Caco-2 (cell line): ENCODE data around the gene ST3GAL2. TPM values are rescaled to one million over a fixed set of nuclear protein-coding genes. Genes with fewer than 3 reads are reported as not detected.

Source experiments
- BruUV-seq: library from RNA; stranded (reverse); fragments of 400-500 nt; replicated peaks from 2 replicates; lab custom pipeline; 2021; lab: Mats Ljungman, UMichigan
- CTCF ChIA-PET: fragments of 300-600 bp; sonication (Branson Sonifier 250); formaldehyde crosslinking; loops from one replicate; lab custom pipeline; 2022; ENCODE audit warnings: antibody characterized with exemption; lab: Charles Lee
- POLR2A ChIA-PET: fragments of 300-600 bp; sonication (Branson Sonifier 250); formaldehyde crosslinking; loops from one replicate; lab custom pipeline; 2022; ENCODE audit warnings: antibody characterized with exemption; lab: Charles Lee
- DNase-seq, 2 experiments: peaks; one replicate each; pipeline versions ENCODE4 v3.0.0 to v3.0.0-alpha.2; 2020 to 2022
- H3K27me3 ChIP-seq: replicated peaks from 2 replicates; pipeline ENCODE4 v1.6.0; 2011; ENCODE audit warnings: low read length; ENCODE audit not compliant: control insufficient read depth, insufficient read depth
- H3K36me3 ChIP-seq: 2 replicates; pipeline ENCODE4 v1.5.1; 2011; ENCODE audit warnings: low read length; ENCODE audit not compliant: control insufficient read depth, insufficient read depth
- H3K4me1 ChIP-seq: fragments of 250-450 bp; sonication (Bioruptor Pico); 2 replicates; pipeline ENCODE4 v1.5.1; 2020; ENCODE audit warnings: mild to moderate bottlenecking
- H3K4me3 ChIP-seq: 2 replicates; pipeline ENCODE4 v1.5.1; 2011; ENCODE audit warnings: low read depth, mild to moderate bottlenecking, control low read depth, low read length
- H3K9me3 ChIP-seq: fragments of 250-450 bp; sonication (Bioruptor Pico); 2 replicates; pipeline ENCODE4 v1.5.1; 2020; ENCODE audit warnings: mild to moderate bottlenecking, moderate library complexity
- H3K27ac Mint-ChIP-seq: one replicate; pipeline ENCODE4 v1.8.0; 2022; ENCODE audit warnings: mixed read lengths; ENCODE audit not compliant: unreplicated experiment
- H3K27me3 Mint-ChIP-seq: one replicate; pipeline ENCODE4 v1.8.0; 2022; ENCODE audit warnings: mixed read lengths; ENCODE audit not compliant: insufficient read depth, unreplicated experiment
- H3K36me3 Mint-ChIP-seq: one replicate; pipeline ENCODE4 v1.8.0; 2022; ENCODE audit warnings: mild to moderate bottlenecking, mixed read lengths; ENCODE audit not compliant: insufficient read depth, unreplicated experiment
- H3K4me1 Mint-ChIP-seq: one replicate; pipeline ENCODE4 v1.8.0; 2022; ENCODE audit warnings: low read depth, mixed read lengths; ENCODE audit not compliant: unreplicated experiment
- H3K4me3 Mint-ChIP-seq: one replicate; pipeline ENCODE4 v1.8.0; 2022; ENCODE audit warnings: mild to moderate bottlenecking, moderate library complexity, mixed read lengths; ENCODE audit not compliant: unreplicated experiment
- H3K9me3 Mint-ChIP-seq: one replicate; pipeline ENCODE4 v1.8.0; 2022; ENCODE audit warnings: mixed read lengths; ENCODE audit not compliant: unreplicated experiment
- CTCF ChIP-seq, 2 experiments: fragments of 200-600 bp in 1 of 2; IDR thresholded peaks; 1 replicate in 1 of 2; 2 replicates in 1 of 2; pipeline versions ENCODE4 v1.5.1 to v1.8.0; 2011 to 2022; ENCODE audit warnings: antibody characterized with exemption in 1 of 2, control low read depth in 1 of 2, inconsistent platforms in 1 of 2, low read depth in 1 of 2, low read length in 1 of 2, mild to moderate bottlenecking in 1 of 2, moderate library complexity in 1 of 2; ENCODE audit not compliant: insufficient read depth in 1 of 2, severe bottlenecking in 1 of 2, unreplicated experiment in 1 of 2
- intact Hi-C: fragments of 100-400 bp; cut with micrococcal nuclease; formaldehyde crosslinking; loops from one replicate; pipeline ENCODE4 v1.10.0; 2022; ENCODE audit not compliant: unreplicated experiment
- total RNA-seq: library from RNA; stranded (reverse); gene quantifications from 2 replicates; pipeline ENCODE4 v1.2.3, GENCODE V29; 2022

Gene ST3GAL2
- total RNA-seq, 1 experiment from 2014 or later = 31.1 TPM

GRCh38 chr16:70421473-70422311 lies 17.2 kb downstream of the ST3GAL2 start:
- Mint-ChIP-seq H3K27ac (no peak overlapping the region), H3K36me3 (peaks cover 24% of the 10 kb centered on the region), H3K27me3 (no peaks in the 10 kb centered on the region), H3K4me1 (peaks cover 28% of the 10 kb centered on the region), H3K4me3 (no peak overlapping the region), H3K9me3 (no peaks in the 10 kb centered on the region)
- Histone ChIP-seq H3K36me3 (0 out of 2 replicates have a peak, but pooled peaks cover 2% of the 10 kb centered on the region), H3K9me3 (no peaks in the 10 kb centered on the region), H3K4me3 (no peak overlapping the region), H3K4me1 (peaks cover 16% of the 10 kb centered on the region), H3K27me3 (no peaks in the 10 kb centered on the region)
- ChIA-PET POLR2A (interaction anchor here (0.5 kb wide), 1 partner anchor 40 kb away, joined by 5 read pairs; no protein-coding TSS in a partner anchor), CTCF (interaction anchor here (0.6 kb wide), 1 partner anchor 109 kb away, joined by 5 read pairs; no protein-coding TSS in a partner anchor)
- no peak for DNase-seq
- intact Hi-C loops = no loop called here
- TF ChIP-seq CTCF (IDR thresholded peaks at IDR 0.05; ENCODE audit: insufficient read depth in 1 of 2, low read depth in 1 of 2, low read length in 1 of 2, severe bottlenecking in 1 of 2, unreplicated experiment in 1 of 2) = no peak
- no TSS peak for BruUV-seq

- no TSS peak for BruUV-seq
- POLR2A ChIA-PET = interaction anchor here (0.5 kb wide), 1 partner anchor 40 kb away, joined by 5 read pairs; no protein-coding TSS in a partner anchor
- no peaks in the 10 kb centered on the region for H3K9me3 Mint-ChIP-seq
Observed at GRCh38 chr16:70421014-70421413, 17.9 kb downstream of the ST3GAL2 start.

More at GRCh38 chr16:70421014-70421413, 17.9 kb downstream of the ST3GAL2 start:
- Histone ChIP-seq H3K4me1 (peaks cover 13% of the 10 kb centered on the region), H3K4me3 (no peak overlapping the region), H3K36me3 (0 out of 2 replicates have a peak, but pooled peaks cover 2% of the 10 kb centered on the region), H3K9me3 (no peaks in the 10 kb centered on the region), H3K27me3 (no peaks in the 10 kb centered on the region)
- Mint-ChIP-seq H3K36me3 (peaks cover 22% of the 10 kb centered on the region), H3K4me1 (peaks cover 28% of the 10 kb centered on the region), H3K27me3 (no peaks in the 10 kb centered on the region), H3K4me3 (no peak overlapping the region), H3K27ac (no peak overlapping the region)
- intact Hi-C loops = no loop called here
- no peak for DNase-seq
- TF ChIP-seq CTCF (IDR thresholded peaks at IDR 0.05; ENCODE audit: insufficient read depth in 1 of 2, low read depth in 1 of 2, low read length in 1 of 2, severe bottlenecking in 1 of 2, unreplicated experiment in 1 of 2) = no peak
- CTCF ChIA-PET = interaction anchor here (0.6 kb wide), 1 partner anchor 109 kb away, joined by 5 read pairs; no protein-coding TSS in a partner anchor
